ENCODE measurements around the gene FKBP4.
A peak's percentile ranks its signal among the peaks of the same experiment; 100 is the strongest.

Gene FKBP4

DNA sequence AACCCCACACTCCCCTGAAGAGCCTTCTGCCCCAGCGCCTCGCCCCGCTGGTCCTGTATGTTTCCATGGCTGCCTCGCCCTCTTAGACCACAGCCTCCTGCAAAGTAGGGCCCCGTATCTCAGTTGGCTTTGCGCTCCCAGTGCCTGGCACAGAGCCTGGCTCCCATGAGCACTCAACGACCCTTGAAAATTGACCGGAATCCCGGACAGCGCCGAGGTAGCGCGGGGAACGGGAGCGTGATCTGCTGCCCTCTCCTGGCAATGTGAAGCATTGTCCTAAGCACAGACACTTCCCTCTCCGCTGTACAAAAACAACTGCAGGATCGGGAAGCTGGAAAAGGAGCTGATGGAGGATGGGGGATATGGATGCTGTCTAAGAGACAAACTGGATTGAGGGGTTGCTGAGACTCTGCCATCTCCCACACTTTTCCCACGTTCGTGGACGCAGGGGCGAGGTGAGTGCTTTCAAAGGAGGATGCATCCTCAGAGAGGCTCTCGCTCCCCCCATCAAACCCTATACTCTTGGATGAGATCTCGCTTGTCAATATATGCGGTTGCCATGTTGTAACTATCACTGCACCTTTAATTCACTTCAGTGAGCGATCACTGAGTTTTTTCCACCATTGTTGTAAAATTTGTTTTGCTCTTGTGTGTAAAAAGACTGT is 10.7 kb upstream of the FKBP4 start:
- DNase-seq: peak; percentile 61 to 88

- DNase-seq: no peak
Observed at GRCh38 chr12:2785017-2785416, 9.8 kb upstream of the FKBP4 start.

DNA sequence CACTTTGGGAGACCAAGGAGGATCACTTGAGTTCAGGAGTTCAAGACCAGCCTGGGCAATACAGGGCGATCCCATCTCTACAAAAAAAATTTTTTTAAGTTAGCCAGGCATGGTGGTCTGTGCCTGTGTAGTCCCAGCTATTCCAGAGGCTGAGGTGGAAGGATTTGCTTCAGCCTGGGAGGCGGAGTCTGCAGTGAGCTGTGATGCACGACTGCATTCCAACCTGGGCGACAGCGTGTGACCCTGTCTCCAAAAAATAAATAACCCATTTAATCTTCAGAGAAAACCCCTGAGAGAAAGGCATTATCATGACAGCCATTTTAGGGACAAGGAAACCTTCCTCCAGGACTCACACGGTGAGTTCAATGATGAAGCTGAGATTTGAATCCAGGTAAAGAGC is 3.7 kb upstream of the FKBP4 start:
- no peak for DNase-seq

- no peak for DNase-seq
Observed at GRCh38 chr12:2792671-2793500, 1.9 kb upstream of the FKBP4 start.

DNA sequence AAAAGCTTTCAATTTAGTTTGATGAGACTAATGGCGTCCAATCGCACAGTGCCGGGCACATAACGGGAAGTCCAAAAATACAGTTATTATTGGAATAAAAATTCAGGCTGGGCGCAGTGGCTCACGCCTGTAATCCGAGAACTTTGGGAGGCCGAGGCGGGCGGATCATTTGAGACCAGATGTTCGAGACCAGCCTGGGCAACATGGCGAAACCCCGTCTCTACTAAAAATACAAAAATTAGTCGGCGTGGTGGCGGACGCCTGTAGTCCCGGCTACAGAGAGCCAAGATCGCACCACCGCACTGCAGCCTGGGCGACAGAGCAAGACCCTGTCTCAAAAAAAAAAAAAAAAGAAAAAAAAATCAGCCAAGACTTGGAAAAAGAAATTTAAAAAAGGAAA is 1.2 kb upstream of the FKBP4 start:
- no peak for DNase-seq

- no peak for DNase-seq
Observed at GRCh38 chr12:2794191-2794735, 507 bp upstream of the FKBP4 start.

- DNase-seq: peak; percentile 31 to 68
Observed at GRCh38 chr12:2795291-2796186, 769 bp downstream of the FKBP4 start.

DNA sequence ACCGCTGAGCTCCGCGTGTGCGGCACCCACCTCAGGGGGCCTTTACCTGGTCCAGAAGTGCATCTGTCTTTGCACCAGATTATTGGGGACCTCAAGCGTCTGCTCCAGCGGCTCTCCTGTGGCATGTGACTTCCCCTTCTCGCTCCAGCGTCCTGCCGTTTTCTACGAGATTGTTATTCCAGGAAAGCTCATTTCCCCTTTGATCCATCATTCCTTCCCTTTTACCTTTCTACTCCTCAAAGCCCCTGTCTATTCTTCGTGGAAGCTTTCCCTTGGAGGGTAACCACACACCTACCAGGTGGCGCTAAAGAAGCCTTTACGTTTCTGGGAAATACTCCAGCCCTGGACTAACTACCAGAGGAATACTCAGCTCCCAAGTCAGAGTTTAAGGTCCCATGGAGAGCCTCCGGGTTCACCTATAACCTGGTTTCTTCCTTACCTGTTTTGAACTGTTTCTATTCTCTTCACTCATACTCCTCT is 1.5 kb downstream of the FKBP4 start:
- no peak for DNase-seq

DNA sequence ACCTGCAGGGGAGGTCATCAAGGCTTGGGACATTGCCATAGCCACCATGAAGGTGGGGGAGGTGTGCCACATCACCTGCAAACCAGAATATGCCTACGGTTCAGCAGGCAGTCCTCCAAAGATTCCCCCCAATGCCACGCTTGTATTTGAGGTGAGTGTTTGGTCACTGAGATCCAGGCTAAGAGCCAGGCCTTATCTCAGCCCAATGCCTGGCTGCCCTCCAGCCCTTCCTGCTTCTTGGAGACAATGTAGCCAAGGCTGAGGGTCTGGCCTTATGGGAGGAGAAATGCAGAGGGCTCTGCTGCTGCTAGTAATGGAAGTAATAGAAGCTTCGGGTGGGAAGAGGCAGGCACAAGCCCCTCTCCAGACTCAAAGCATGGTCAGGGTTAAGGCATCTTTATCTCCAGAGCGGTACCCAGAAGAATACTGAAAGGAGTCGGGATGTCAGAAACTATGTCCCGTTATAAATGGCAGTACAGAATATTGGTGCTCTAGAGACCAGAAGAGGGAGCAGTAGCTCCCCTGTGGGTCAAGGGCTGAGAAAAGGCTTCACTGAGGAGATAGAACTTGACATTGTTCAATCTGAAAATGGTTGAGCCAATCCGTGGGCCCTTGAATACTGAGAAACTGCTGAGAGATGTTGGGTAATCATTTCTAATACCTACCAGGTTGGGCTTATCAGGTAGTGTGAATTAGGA is 3.1 kb downstream of the FKBP4 start:
- no peak for DNase-seq

GRCh38 chr12:2800046-2800570 is 5.3 kb downstream of the FKBP4 start:
- peak in 1 of 2 experiments; percentile 28 for DNase-seq

DNA sequence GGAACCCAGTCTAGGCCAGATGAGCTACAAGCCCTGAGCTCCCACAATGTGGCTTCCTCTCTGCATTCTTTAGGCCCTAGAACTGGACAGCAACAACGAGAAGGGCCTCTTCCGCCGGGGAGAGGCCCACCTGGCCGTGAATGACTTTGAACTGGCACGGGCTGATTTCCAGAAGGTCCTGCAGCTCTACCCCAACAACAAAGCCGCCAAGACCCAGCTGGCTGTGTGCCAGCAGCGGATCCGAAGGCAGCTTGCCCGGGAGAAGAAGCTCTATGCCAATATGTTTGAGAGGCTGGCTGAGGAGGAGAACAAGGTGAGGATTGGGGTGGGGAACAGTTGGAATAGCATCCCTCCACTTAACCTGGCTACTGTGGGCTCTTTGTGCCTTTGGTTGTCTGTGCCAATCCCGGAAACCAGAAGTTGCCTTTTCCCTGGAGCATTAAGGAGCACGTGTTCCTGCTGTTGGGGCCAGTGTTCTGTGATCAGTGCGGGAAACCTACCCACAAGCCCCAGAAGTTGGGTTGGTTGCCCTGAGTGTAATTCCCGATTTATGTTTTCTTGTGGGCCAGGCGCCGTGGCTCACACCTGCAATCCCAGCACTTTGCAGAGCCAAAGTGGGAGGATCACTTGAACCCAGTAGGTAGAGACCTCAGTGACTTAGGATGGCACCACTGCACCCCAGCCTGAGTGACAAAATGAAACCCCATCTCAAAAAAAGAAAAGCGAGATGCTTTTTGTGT is 6.4 kb downstream of the FKBP4 start:
- peak; percentile 46 to 91 for DNase-seq

DNA sequence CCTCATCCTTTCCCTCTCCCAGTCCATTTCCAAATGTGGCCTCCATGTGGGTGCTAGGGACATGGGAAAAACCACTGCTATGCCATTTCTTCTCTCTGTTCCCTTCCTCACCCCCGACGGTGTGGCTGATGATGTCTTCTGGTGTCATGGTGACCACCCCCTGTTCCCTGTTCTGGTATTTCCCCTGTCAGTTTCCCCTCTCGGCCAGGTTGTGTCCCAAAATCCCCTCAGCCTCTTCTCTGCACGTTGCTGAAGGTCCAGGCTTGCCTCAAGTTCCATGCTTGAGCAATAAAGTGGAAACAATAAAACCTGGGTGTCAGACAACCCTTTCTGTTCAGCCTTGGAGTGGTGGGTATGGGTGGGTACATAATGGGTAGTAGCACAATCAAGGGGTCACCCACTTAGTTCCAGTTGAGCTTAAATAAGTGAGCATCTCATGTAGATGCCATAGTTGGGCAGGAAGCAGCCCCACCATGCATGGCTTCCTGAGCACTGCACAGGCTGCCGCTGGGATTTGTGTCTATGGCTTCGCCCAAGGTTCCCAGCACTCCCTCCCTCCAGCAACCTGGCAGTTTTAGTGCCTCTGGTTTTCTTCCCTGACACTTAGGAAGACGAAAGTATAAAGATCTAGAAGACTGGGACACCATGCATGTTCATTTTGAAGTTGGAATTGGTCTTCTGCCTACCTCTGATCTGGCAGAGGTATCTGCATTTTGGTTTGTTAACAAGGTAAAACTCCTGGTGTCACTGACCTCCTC is 9.0 kb downstream of the FKBP4 start:
- no peak for DNase-seq

GRCh38 chr12:2804393-2805142 is 9.8 kb downstream of the FKBP4 start:
- DNase-seq: peak; percentile 11 to 67

GRCh38 chr12:2805143-2805520 is 10.4 kb downstream of the FKBP4 start:
- DNase-seq: no peak

DNA sequence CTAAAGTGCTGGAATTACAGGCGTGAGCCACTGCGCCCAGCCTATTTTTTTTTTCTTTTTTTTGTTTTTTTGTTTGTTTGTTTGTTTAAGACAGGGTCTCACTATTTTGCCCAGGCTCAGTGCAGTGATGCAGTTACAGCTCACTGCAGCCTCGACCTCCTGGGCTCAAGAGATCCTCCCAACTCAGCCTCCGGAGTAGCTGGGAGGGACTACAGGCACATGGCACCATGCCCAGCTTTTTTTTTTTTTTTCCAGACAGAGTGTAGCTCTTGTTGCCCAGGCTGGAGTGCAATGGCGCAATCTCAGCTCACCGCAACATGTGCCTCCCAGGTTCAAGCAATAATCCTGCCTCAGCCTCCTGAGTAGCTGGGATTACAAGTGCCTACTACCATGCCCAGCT is 11.9 kb downstream of the FKBP4 start:
- DNase-seq: peak; percentile 9 to 40

- DNase-seq: no peak
Observed at GRCh38 chr12:2811801-2812200, 17.0 kb downstream of the FKBP4 start.

DNA sequence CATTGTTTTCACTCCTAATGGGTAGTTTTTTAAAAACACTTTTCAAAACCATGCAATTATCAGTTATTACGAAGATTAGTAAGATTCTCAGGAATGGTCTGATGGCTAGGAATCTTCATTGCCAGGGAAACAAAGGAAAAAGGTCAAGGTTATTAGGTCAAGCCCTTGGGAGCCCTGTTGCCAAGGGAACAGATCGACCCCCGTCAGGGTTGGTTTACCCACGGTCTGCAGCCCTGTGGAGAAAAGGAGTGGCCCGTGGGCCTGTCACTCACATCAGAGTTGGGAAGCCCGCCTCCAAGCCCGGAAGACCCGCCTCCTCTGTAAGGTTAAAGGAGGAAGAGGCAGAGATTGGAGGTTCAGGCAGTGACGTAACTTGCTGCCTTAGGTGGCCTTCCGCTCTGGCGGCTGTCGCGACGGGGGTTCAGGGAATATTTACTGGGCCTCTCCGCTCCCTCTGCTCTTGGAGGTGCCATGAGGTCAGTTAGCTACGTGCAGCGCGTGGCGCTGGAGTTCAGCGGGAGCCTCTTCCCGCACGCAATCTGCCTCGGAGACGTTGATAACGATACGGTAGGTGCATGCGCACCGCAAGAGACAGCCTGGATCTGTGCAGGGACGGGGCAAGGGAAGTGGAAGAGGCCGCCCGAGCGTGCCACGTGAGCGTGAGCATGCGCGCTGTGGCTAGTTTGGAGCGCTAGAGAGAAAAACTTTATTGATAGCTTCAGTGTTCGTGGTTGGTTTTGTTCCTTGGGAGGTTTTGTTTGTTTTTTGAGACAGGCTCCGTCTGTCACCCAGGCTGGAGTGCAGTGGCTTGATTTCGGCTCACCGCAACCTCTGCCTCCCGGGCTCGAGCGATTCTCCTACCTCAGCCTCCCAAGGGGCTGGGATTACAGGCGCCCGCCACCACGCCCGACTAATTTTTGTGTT is 17.8 kb downstream of the FKBP4 start, which contains the start of gene ITFG2:
Gene ITFG2 (plus strand): TSS at position 379 of the 924 bp plus-strand sequence. CDS start 93 bp downstream, at position 472.
- DNase-seq: peak; percentile 98 to 99

All from NCI-H446 (cell line).